DMS 273 (cell line): ENCODE results near the gene CHRNE.

Source experiments
- DNase-seq: peaks from one replicate; lab custom pipeline; 2025; ENCODE audit not compliant: unreplicated experiment; lab: John Stamatoyannopoulos, UW

Gene CHRNE

DNA sequence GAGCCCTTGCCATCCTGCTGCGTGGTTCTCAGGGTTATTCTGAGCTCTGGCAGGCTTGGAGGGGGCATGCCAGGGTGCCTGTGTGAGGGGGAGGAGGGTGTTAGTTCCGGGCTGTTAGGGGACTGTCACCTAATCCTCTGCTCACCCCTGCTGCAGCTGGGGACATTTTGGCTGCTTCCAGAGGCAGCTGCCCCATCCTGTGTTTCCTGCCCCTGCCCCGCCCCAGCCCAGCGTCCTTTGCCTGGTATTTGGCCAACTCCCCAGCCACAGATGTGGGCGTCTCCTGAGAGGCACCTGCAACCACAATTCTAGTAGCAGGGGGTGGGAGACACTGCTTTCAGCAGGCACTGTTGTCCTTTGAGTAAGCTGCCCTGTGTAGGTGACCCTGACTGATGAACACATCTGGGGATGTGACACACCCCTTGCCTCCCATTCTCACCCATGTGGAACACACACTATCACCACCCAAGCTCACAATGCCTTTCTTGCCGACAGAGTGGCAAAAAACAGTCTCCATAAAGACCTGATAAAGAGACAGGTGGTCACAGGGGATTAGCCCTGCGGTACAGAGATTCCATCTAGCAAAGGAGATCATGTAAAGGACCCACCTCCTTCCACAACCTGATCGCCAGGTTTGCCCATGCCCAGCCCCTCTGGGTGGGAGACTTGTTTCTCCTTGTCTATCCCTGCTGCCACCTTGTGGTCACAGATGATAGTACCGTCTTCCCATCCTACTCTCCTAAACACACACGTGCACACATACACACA, at the start of gene CHRNE:
CHRNE (minus strand) TSS at position 48 of the 768 bp plus-strand sequence; CDS start at position 13, 35 bp downstream.
- DNase-seq: peak; percentile 83

DNA sequence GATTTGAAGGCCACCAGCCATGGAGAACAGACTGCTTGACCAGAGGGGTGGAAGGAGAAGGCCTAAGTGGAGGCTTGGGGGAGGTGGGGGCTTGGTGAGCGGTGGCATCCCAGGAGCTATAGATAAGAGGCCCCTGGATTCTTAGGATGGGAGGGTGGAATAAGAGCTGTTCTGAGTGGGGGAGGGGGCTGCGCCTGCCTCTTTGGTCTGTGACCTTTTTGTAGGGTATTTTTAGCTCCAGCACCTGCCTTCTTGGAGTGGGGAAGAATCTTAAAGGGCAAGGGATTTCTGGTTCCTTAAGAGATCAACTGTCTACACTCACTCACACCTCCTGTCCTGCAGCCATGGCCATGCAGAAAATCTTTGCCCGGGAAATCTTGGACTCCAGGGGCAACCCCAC, 48.6 kb upstream of the CHRNE start:
- no peak for DNase-seq

DNA sequence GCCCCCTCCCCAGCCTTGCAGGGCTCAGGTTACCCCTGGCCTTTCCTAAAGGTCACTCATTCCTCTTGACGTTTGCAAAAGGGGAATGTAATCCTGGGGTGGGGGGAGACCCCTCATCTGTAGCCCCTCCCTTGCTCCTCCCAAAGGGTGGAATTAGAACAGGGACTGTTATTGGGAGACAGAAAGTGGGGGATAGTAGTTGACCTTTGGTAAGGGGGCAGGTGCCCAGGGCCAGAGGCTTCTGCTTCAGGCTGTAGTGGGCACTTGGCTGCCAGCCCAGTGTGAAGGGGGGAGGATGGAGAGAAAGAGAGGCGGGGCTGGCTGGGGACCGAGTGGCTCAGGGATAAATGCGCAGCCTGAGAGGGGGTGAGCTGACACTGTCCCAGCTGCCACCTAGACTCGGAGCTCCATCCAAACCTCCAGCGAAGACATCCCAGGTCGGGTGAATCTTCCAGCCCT, 47.9 kb upstream of the CHRNE start, which contains the start of gene ENO3:
ENO3 (plus strand) TSS at position 374 of the 459 bp plus-strand sequence. CDS start 711 bp downstream, outside the sequence.
- DNase-seq: no peak

DNA sequence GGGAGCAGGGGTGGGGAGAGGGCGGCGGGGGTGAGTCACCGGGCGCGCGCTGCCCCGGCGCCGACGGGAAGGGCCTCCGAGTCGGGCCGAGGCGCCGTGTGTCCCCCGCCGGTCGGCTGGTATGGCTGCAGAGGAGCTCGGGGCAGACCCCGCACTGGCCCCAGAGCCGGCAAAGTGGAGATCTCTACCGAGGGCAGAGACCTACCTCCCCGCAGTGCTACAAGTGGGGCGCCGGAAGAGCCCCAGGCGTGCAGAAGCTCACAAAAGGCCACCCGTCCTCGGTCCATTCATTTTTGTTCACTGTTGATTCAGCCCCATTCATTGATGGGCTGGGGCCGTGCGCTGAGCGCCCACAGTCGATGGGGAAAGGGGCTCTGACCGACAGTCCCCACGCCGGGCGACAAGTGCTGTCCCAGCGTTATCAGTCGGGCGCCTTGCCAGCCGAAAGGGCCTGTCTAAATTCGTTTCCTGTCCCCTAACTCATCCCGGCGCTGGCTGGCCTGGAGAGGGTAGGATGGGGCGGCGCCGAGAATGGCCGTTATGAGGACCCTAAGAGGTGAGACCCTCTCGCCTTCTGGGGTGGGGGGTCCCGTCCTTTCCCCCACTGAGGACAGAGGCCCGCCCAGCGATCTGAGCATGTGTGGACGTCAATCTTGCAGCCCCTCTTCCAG, 47.3 kb upstream of the CHRNE start:
- DNase-seq: no peak

DNA sequence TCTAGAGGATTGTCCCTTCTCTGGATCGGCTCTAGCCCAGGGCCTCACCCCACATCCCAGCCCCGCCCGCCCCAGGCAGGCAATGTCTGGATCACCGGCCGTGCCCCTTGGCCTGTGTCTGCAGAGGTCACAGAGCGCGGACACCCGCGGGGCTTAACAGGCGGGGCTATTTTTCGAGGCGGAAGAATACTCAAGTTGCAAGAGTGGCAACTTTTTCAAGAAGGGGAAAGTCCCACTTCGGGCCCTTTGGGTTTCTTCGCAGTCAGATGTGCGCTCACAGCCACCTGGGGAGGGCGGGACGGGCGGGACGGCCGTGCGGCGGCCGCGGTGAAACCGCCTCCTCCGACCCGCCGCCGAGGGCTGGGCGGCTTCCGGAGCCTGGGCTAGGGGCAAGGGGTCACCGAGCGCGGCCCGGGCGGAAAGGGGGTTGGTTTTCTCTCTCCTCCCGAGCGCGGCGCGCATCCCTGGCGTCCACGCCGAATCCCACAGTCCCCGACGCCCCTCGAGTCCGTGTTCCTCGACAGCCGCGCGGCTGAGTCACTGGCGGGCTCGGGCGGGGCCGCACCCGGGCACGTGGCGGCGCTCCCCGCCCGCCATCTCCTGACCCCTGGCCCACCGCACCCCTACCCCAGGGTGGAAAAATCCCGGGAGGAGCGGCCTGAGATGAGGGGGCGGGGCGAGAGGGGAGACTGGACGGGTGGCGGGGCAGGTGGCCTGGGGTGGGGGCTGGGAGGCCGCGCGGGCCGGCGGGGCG, 46.6 kb upstream of the CHRNE start:
- peak; percentile 72 for DNase-seq

DNA sequence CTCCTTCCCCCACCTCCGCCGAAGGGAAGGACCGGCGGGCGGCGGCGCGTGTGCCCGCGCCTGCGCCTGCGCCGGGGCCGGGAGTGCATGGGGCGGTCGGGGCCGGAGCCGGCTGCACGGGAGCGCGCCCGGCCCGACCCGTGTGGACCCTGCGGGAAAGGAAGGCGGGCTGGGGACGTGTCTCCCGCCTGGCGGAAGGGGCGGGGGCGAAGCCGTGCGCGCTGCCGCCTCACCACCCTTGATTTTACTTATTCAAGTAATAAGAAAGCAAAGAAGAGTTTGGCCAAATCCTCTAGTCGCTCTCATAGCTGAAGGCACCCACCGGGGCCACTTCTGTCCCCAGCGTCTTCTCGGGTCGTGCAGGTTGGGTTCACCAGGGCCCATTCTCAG, 46.0 kb upstream of the CHRNE start:
- DNase-seq: peak; percentile 94

DNA sequence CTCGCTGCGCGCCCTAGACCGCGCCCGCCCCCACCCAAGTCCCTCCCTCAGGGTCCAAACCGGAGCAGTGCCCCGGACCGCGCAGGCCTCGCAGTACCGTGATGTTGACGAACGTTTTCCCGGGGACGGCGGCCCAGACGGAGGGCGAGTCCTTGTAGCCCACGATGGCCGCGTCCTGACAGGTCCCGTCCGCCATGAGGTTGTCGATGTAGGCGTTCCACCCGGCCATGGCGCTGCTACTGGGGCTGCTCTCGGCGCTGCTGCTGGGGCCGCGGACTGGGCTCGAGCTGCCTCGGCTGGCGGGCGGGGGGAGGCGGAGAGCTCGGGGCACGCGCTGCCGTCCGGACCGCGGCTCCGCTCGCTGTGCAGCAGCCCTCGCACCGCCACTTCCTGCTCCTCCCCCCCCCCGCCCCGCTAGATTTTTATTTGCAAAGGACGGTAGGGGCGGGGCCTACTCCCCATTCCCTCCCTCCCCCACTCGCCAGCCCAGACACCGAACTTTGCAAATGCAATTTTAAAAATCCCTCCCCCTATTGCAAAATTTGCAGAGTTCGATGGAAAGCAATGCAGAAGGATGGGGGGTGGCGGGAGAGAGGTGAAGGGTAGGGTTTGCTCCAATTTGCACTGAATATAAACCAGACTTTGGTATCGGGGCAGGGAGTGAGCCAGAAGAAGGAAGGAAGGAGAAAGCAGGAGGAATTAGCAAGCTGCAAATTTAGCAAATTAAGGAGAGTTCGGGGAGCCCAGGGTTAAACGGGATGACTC, 45.5 kb upstream of the CHRNE start, which contains the start of gene PFN1:
PFN1 (minus strand) TSS at position 365 of the 765 bp plus-strand sequence; CDS start at position 229, 136 bp downstream.
- DNase-seq: peak; percentile 87

DNA sequence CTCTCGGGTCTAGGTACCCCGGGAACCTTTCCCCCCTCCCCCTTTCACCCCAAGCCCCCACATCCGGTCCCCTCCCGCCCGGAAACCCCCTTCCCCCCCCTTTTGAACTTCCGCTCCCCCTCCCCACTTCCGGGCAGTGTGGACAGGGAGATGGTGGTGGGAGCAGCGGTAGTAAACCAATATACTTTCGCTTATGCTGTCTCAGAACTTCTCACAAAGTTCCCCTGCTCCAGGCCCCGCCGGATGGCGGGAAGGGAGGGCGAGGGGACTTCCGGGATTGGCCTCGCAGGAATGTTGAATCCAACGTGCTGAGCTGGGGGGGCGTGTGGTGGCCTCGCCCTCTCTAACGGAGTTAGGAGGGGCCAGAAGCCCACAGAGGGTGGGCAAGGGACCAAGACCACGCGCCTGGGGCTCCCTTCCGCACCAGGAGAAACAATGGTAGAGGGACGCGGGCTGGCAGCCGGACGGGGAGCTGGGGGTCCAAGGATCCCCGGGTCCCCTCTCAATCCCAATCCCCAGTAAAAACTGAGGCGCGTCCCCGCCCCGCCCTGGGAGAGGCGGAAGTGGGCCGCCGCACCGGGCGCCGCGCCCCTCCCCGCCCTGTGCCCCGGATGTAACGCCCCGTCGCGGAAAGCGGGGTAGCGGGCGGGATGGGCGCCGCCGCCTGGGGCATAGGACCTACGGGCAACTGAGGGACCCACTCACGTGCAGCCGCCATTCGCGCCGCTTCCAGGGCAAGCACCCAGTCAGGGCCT, 44.7 kb upstream of the CHRNE start:
- peak; percentile 67 for DNase-seq

DNA sequence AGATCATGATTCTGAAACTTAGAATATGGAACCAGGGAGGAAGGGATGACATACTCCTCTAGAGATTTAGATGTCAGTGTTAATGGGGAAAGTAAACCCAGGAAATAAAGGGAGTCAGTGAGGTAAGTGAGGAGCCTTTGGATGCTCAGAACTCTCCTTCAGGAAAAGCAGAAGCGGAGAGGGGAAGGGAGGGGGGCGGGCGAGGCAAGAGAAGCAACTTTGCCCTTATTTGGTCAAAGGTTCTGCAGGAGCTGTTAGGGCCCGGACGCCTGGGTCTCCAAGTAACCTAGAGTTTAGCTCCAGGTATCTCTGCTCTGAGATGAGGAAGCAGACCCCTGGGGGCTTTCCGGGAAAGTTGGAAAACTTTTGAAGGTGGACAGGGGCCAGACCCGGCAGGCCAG, 44.1 kb upstream of the CHRNE start:
- DNase-seq: peak; percentile 33

DNA sequence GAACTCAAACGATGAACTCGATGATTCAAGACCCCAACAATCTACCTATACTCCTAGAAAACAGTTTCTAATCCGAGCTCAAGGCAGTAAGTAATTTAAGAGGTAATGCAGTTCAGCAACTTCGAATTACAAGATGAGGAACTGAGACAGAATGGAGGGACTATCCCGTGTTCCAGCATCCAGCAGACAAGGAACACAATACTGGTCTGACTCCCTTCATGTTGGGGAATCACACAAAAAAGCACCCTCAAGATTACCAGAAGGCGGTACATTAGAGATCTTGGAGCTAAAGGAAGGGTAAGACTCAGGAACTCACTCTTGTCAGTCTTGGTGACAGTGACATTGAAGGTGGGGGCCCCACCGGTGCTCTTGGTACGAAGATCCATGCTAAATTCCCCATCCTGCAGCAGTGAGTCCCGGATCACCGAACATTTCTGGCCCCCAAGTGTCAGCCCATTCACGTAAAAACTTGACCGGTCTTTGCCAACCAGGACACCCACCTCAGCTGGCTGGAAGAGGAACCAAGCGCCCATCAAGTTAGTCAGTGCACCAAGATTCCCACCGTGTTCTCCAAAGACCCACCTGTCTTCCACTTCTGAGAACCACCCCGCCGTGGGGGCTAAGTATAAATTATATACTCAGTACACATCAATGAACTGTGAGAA, 43.5 kb upstream of the CHRNE start:
- DNase-seq: no peak

DNA sequence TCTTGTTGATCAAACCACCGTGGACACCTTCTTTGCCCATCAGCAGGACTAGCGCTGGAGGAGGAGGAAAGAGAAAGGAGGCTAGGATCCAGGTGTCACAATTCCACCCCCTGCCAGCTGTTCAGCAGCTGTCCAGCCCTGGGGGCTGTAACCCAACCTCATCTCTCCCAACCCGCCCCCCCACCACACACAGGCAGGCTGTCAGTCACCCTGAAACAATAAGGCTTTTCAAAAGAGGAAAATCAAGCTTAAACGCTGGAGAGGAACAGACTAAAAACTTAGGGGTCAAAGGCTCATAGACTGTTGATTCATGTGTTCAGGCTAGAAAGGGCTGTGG, 43.0 kb upstream of the CHRNE start:
- DNase-seq: peak; percentile 61

DNA sequence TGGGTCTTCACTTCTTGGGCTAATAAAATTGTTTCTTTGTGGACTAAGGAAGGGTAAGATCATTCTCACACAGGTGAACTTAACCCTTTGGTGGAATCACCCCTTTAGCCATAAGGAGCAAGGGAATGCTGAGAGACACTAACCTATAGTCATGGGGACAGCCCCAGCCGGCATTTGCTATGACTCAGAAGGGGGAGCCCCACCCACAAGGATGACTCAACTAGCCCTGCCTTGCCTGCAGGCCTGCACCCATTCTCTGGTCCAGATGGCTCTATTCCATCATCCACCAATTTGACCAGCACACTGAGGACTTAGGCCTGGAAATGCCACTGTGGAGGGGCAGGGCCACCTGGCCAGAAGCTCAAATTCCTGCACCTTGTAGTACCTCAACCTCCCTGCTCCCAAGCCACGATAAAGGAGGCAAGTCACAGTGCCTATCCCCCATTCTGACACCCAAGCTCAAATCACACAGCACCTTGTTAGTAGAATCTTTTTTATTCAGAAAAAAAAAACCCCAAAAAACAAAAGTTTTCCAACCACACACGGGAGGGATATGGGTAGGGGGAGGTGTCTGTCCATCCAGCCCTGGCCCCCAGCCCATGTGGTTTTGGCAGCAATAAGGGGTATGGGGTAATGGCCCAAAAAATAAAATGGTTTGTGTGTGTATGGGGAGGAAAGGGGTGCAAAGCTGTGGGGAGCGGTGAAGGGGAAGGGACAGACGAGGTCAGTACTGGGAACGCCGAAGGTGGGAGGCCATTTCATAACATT, 42.5 kb upstream of the CHRNE start:
- peak; percentile 80 for DNase-seq

DNA sequence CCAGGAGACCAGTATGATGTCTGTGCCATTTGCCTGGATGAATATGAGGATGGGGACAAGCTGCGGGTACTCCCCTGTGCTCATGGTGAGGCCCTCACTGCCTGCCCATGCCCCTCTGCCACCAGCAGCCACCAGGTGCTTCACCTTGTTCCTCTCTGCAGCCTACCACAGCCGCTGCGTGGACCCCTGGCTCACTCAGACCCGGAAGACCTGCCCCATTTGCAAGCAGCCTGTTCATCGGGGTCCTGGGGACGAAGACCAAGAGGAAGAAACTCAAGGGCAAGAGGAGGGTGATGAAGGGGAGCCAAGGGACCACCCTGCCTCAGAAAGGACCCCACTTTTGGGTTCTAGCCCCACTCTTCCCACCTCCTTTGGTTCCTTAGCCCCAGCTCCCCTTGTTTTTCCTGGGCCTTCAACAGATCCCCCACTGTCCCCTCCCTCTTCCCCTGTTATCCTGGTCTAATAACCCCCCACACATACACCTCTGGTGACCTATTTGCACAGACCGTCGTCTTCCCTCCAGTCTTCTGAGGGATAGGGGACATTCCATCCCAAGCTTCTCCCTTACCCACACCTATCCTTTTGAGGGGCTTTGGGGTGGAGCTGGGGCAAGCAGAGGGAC, 41.8 kb upstream of the CHRNE start:
- no peak for DNase-seq

DNA sequence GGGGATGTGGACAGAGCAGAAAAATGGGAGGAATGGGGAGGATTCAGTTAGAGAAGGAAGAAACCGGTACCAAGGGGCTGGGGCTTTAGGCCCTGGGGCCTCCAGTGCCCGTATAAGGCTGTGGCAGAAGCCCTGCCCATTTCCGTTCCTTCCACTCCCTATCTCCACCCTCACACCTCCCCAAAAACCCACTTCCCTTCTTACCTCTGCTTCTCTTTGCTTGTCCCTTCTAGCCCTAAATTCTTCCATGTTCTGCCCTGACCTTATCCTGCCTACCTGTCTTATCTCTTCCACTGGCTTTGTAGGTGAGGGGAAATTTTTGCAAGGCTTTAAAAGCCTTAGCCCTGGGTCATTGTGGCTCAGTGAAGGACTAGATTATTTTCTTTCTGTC, 41.3 kb upstream of the CHRNE start:
- peak; percentile 32 for DNase-seq

DNA sequence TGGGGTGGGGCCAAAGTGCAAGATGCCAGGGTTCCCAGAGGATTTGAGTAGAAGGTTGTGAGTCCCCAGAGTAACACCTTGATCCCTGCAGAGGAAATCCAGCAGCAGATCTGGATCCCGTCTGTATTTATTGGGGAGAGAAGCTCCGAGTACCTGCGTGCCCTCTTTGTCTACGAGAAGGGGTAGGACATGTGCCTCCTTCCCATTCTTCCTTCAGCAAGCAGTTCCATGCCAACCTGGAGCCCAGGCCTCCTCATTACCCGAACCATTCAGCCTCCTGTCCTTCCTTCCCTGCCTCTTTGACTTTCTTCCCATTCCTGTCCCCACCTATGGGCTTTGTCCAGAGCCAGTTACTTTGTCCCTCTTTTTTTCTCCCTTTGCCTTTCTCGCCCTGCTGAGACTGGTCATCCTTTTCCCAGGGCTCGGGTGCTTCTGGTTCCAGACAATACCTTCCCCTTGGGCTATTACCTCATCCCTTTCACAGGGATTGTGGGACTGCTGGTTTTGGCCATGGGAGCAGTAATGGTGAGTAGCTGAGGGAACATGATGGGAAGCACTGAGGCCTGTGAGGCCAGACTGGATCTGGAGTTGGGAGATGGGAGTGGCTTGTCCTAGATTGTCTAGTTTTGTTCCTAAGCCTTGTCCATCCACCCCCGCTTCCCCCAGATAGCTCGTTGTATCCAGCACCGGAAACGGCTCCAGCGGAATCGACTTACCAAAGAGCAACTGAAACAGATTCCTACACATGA, 40.0 kb upstream of the CHRNE start:
- DNase-seq: no peak

DNA sequence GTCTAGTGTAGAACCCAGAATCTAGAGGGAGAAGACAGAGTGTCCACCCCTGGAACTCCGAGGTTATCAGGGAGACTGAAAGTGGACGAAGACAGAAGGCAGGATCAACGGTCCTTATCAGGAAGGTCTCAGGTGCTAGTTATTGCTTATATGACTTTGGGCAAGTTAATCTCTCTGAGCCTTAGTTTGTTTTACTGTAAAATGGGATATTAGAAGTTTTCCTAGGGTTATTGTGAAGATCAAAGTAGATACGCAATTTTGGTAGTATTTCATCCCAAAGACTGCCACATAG, 38.4 kb upstream of the CHRNE start:
- DNase-seq: no peak

DNA sequence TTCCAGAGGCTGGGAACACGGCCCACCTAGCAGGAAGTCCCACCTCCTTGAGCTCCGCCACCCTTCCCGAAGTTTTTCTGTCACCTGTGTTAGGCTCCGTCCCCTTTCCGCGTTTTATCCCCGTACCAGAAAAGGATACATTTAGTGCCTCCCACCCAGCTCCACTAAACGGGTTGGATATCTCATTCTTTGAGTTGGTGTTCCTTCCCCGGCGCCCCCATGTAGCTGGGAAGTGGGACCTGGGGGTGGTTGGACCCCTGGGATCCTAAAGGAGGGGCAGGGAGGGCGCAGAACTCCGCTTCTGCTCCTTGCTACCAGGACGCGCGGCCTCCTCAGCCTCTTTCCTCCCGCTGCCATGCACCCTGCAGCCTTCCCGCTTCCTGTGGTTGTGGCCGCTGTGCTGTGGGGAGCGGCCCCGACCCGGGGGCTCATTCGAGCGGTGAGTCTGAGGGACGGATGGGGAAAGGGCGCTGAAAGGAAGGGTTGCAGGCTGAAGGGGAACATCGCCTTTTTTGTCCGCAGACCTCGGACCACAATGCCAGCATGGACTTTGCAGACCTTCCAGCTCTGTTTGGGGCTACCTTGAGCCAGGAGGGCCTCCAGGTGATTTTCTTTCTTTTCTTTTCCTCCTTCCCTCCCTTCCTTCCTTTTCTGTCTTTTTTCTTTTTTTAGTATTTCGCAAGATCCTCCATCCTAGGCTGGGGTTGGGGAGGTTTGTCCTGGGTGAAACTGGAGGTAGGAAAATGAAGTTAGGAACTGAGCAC, 37.8 kb upstream of the CHRNE start:
- DNase-seq: peak; percentile 57
